Right atrium auricular region (tissue), 2 donors: ENCODE results near the gene UMAD1. TPM values are rescaled to one million over a fixed set of nuclear protein-coding genes. Genes with fewer than 3 reads are reported as not detected.

Source experiments
- DNase-seq: peaks from one replicate; pipeline ENCODE4 v3.0.0-alpha.2; 2019; ENCODE audit warnings: low spot score
- H3K27ac ChIP-seq, 2 donors: fragments of 200-600 bp; sonication (generic); 1 replicate in 1 of 2; 2 replicates in 1 of 2; pipeline ENCODE4 v1.5.1; 2016 to 2019
- H3K27me3 ChIP-seq, 2 donors: fragments of 200-600 bp; sonication (generic); one replicate each; pipeline versions ENCODE4 v1.5.1 to v1.6.0; 2017 to 2019
- H3K36me3 ChIP-seq: fragments of 200-600 bp; sonication (generic); one replicate; pipeline ENCODE4 v1.5.1; 2016
- H3K4me1 ChIP-seq, 2 donors: fragments of 200-600 bp; sonication (generic); one replicate each; pipeline versions ENCODE4 v1.5.1 to v1.6.0; 2017 to 2019
- H3K4me3 ChIP-seq, 2 donors: fragments of 200-600 bp; sonication (generic); 1 replicate in 1 of 2; 2 replicates in 1 of 2; pipeline ENCODE4 v1.5.1; 2017 to 2019; ENCODE audit warnings: mild to moderate bottlenecking in 1 of 2, moderate library complexity in 1 of 2
- H3K9me3 ChIP-seq, 2 donors: fragments of 200-600 bp; sonication (generic); one replicate each; pipeline ENCODE4 v1.5.1; 2019
- CTCF ChIP-seq, 2 donors: fragments of 200-600 bp; sonication (generic); IDR thresholded peaks; one replicate each; pipeline ENCODE4 v1.5.1; 2019; ENCODE audit warnings: antibody characterized with exemption in 2 of 2
- total RNA-seq, 2 donors: library from RNA; depleted of rRNA; stranded (reverse); fragments of >200 nt; gene quantifications; one replicate each; pipeline ENCODE4 v1.1.0, GENCODE V29; 2016

The UMAD1 gene
- total RNA-seq, 2 donors from 2014 or later, result 9.2 to 17.7 TPM

- no peak for TF ChIP-seq CTCF (IDR thresholded peaks at IDR 0.05)
- Histone ChIP-seq H3K4me3 (no peak overlapping the region), H3K4me1 (no peaks in the 10 kb centered on the region), H3K27ac (no peak overlapping the region), H3K27me3 (no peaks in the 10 kb centered on the region), H3K36me3 (no peaks in the 10 kb centered on the region), H3K9me3 (no peaks in the 10 kb centered on the region)
- no peak for DNase-seq
Measured at GRCh38 chr7:7924303-7924702, 283.8 kb downstream of the UMAD1 start.

Other genes with a start within 250 kb of the UMAD1 start
- gene COL28A1, start 104.9 kb upstream of the UMAD1 start, total RNA-seq, result 1 to 10 TPM; 1.5 to 2.3 TPM
- 10 to 100 TPM; 19.7 to 21.8 TPM for gene MIOS, start 73.9 kb upstream of the UMAD1 start, total RNA-seq
- gene RPA3, start 77.9 kb downstream of the UMAD1 start, total RNA-seq, result 10 to 100 TPM; 15.6 to 18.0 TPM